K562 (cell line): ENCODE results near the gene SUPT20HL1. TPM values are rescaled to one million over a fixed set of nuclear protein-coding genes. Genes with fewer than 3 reads are reported as not detected.

Experiments
- ATAC-seq: fragments of 200-7000 bp; cut with Tn5 transposase; 3 replicates; pipeline ENCODE4 v1.9.1; 2020; ENCODE audit warnings: moderate library complexity
- BruUV-seq: library from RNA; stranded (reverse); fragments of 400-500 nt; replicated peaks from 2 replicates; lab custom pipeline; 2021; lab: Mats Ljungman, UMichigan
- CTCF ChIA-PET: fragments of 300-600 bp; formaldehyde crosslinking; extraction: SDS; loops from one replicate; lab custom pipeline; 2021; ENCODE audit warnings: low intra/inter-chr PET ratio; lab: Yijun Ruan, JAX
- POLR2A ChIA-PET: fragments of 300-600, 350-650 bp; sonication (Branson Sonifier 250); formaldehyde crosslinking; extraction: SDS; loops from one replicate; lab custom pipeline; 2021; ENCODE audit warnings: antibody characterized with exemption, inconsistent platforms; lab: Yijun Ruan, JAX
- DNase-seq, 4 experiments: peaks; one replicate each; pipeline versions ENCODE4 v3.0.0 to v3.0.0-alpha.2; 2011 to 2018; ENCODE audit warnings: low spot score in 3 of 4, mixed read lengths in 3 of 4; ENCODE audit errors: extremely low read depth in 1 of 4
- FAIRE-seq: peaks from 2 replicates; lab custom pipeline; 2011; peaks lifted over from hg19 to GRCh38; lab: Jason Lieb, UNC
- H2AFZ ChIP-seq: 2 replicates; pipeline ENCODE4 v1.6.0; 2011; ENCODE audit warnings: low read depth, low read length, control low read depth, inconsistent platforms
- H3K27ac ChIP-seq: fragments of 200-600 bp; 3 replicates; pipeline ENCODE4 v1.8.0; 2011; ENCODE audit warnings: low read depth, mild to moderate bottlenecking, control low read depth, inconsistent platforms, low read length, moderate library complexity, mixed read lengths; ENCODE audit errors: extremely low read depth
- H3K27me3 ChIP-seq, 2 experiments: fragments of 300-600 bp in 1 of 2; 2 replicates in 1 of 2; 3 replicates in 1 of 2; pipeline versions ENCODE4 v1.6.0 to v1.8.0; 2011; ENCODE audit warnings: inconsistent platforms in 2 of 2, low read length in 2 of 2, mild to moderate bottlenecking in 1 of 2, mixed read lengths in 1 of 2, moderate library complexity in 1 of 2; ENCODE audit not compliant: control insufficient read depth in 2 of 2, insufficient read depth in 2 of 2
- H3K36me3 ChIP-seq: fragments of 300-600 bp; 3 replicates; pipeline ENCODE4 v1.8.0; 2011; ENCODE audit warnings: mild to moderate bottlenecking, low read length, inconsistent platforms; ENCODE audit not compliant: control insufficient read depth, insufficient read depth
- H3K4me1 ChIP-seq, 2 experiments: fragments of 200-600 bp in 1 of 2; replicated peaks in 1 of 2; 2 replicates in 1 of 2; 3 replicates in 1 of 2; pipeline versions ENCODE4 v1.5.1 to v1.8.0; 2011; ENCODE audit warnings: inconsistent platforms in 2 of 2, low read length in 2 of 2, mild to moderate bottlenecking in 1 of 2, mixed read lengths in 1 of 2, moderate library complexity in 1 of 2; ENCODE audit not compliant: control insufficient read depth in 2 of 2, insufficient read depth in 2 of 2
- H3K4me2 ChIP-seq: 2 replicates; pipeline ENCODE4 v1.6.1; 2011; ENCODE audit warnings: low read length, control low read depth, inconsistent platforms, mixed read lengths; ENCODE audit not compliant: insufficient read depth
- H3K4me3 ChIP-seq: fragments of 200-600 bp; sonication (generic), shearing (Covaris generic); 2 replicates; pipeline ENCODE4 v1.5.1; 2016; ENCODE audit warnings: control low read depth, inconsistent platforms
- H3K79me2 ChIP-seq: fragments of 200-600 bp; 3 replicates; pipeline ENCODE4 v1.8.0; 2011; ENCODE audit warnings: low read length, inconsistent platforms; ENCODE audit not compliant: control insufficient read depth, insufficient read depth
- H3K9ac ChIP-seq, 2 experiments: 2 replicates each; pipeline versions ENCODE4 v1.6.0 to v1.6.1; 2011; ENCODE audit warnings: low read depth in 2 of 2, low read length in 2 of 2, control low read depth in 1 of 2, inconsistent platforms in 1 of 2, mild to moderate bottlenecking in 1 of 2, mixed read lengths in 1 of 2; ENCODE audit not compliant: insufficient read depth in 1 of 2
- H3K9me1 ChIP-seq: one replicate; pipeline ENCODE4 v1.6.0; 2011; ENCODE audit warnings: inconsistent platforms, mild to moderate bottlenecking, low read length, moderate library complexity; ENCODE audit not compliant: control insufficient read depth, insufficient read depth
- H3K9me3 ChIP-seq: replicated peaks from 2 replicates; pipeline ENCODE4 v1.5.1; 2011; ENCODE audit warnings: low read depth, low read length, inconsistent platforms; ENCODE audit not compliant: control insufficient read depth, insufficient read depth
- H4K20me1 ChIP-seq: replicated peaks from 2 replicates; pipeline ENCODE4 v1.6.1; 2011; ENCODE audit warnings: low read length, inconsistent platforms, mixed read lengths; ENCODE audit not compliant: control insufficient read depth, insufficient read depth
- L3MBTL2 ChIP-seq: fragments of 450-650 bp; IDR thresholded peaks from 2 replicates; pipeline ENCODE4 v1.6.1; 2016; ENCODE audit warnings: mild to moderate bottlenecking, moderate library complexity
- PTTG1 ChIP-seq: fragments of 450-650 bp; IDR thresholded peaks from 2 replicates; pipeline ENCODE4 v1.6.1; 2016; ENCODE audit warnings: low read depth, mild to moderate bottlenecking, missing genetic modification characterization, missing compliant biosample characterization
- SAFB ChIP-seq: fragments of 200-400 bp; formaldehyde crosslinking; IDR thresholded peaks from 2 replicates; pipeline ENCODE4 v1.6.1; 2017; ENCODE audit warnings: low read depth, low read length, borderline replicate concordance
- ZNF184 ChIP-seq: sonication (generic); formaldehyde crosslinking; IDR thresholded peaks from 2 replicates; pipeline ENCODE4 v1.5.0; 2020; ENCODE audit warnings: missing genetic modification reagents
- WGBS: fragments of 100-300 bp; shearing (Covaris generic); methylation state at CpG from one replicate; pipeline ENCODE4 v1.1.6; 2016; ENCODE audit warnings: low coverage, mixed read lengths; ENCODE audit not compliant: insufficient coverage; ENCODE audit errors: missing lambda C conversion rate; 5-methylcytosine and 5-hydroxymethylcytosine counted together
- in situ Hi-C: fragments of 300-500 bp; cut with MboI; formaldehyde crosslinking; loops from 4 replicates; pipeline ENCODE4 v1.15.0; 2018; ENCODE audit warnings: inconsistent platforms, mixed read lengths
- intact Hi-C: fragments of 100-400 bp; cut with micrococcal nuclease; formaldehyde crosslinking; loops from 2 replicates; pipeline ENCODE4 v1.14.2; 2022
- polyA plus RNA-seq, 8 experiments: library from polyadenylated mRNA; depleted of rRNA in 4 of 8; stranded (reverse) in 5 of 8; unstranded in 3 of 8; fragments of >200 nt; fragmentation: Nextera tagmentation in 2 of 8; fragmentation: Illumina TruSeq in 1 of 8; extraction: Ambion mirVana in 2 of 8; extraction: Trizol in 1 of 8; gene quantifications; 2 replicates each; pipeline versions ENCODE4 v1.2.1 to v1.2.3, GENCODE V29; 2011 to 2014; ENCODE audit warnings: inconsistent platforms in 1 of 8, missing spikeins in 1 of 8
- total RNA-seq, 7 experiments: library from RNA; depleted of rRNA in 6 of 7; stranded (reverse); fragments of >200 nt in 6 of 7; fragmentation: Illumina TruSeq in 2 of 7; extraction: Trizol in 2 of 7; gene quantifications; 2 replicates each; pipeline versions ENCODE4 v1.2.1 to v1.2.3, GENCODE V29; 2011 to 2021; ENCODE audit warnings: low replicate concordance in 1 of 7
- TF ChIP-seq, protein P1 (sequence below), 2 experiments: fragments of 450-650 bp; IDR thresholded peaks; 2 replicates each; pipeline ENCODE4 v1.6.1; 2016
- TF ChIP-seq, protein P2 (sequence below): fragments of 250-450 bp; sonication (Bioruptor Pico); IDR thresholded peaks from 2 replicates; pipeline ENCODE4 v1.4.0; 2020; ENCODE audit warnings: mild to moderate bottlenecking, moderate library complexity
- TF ChIP-seq, protein P3 (sequence below): sonication (generic); formaldehyde crosslinking; IDR thresholded peaks from 2 replicates; pipeline ENCODE4 v1.8.0; 2022; ENCODE audit warnings: missing genetic modification reagents, mild to moderate bottlenecking, moderate library complexity, borderline replicate concordance

The SUPT20HL1 gene
- total and polyA plus RNA-seq, 9 of the 15 experiments (the other 6 are each of a cell fraction or from before 2014, with no cell fraction given): not detected

DNA sequence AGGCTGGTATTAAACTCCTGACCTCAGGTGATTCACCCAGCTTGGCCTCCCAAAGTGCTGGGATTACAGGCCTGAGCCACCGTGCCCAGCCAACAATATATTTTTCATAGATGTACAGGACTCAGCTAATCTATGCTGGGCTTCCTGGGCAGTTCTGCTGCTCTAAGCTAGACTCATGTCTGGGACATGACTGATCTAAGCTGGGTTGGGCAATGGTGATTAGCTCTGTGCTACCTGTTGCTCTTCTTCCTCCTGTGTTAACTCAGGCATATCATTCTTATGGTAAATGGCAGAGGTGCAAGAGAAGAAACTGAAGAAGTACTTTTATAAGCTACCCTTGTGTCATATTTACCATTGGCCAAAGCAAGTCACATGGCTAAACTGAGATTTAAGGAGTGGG lies 35.2 kb upstream of the SUPT20HL1 start:
- no peak for FAIRE-seq
- intact Hi-C loops: no loop called here
- TF ChIP-seq L3MBTL2: no peak
- TF ChIP-seq, protein P1, sequence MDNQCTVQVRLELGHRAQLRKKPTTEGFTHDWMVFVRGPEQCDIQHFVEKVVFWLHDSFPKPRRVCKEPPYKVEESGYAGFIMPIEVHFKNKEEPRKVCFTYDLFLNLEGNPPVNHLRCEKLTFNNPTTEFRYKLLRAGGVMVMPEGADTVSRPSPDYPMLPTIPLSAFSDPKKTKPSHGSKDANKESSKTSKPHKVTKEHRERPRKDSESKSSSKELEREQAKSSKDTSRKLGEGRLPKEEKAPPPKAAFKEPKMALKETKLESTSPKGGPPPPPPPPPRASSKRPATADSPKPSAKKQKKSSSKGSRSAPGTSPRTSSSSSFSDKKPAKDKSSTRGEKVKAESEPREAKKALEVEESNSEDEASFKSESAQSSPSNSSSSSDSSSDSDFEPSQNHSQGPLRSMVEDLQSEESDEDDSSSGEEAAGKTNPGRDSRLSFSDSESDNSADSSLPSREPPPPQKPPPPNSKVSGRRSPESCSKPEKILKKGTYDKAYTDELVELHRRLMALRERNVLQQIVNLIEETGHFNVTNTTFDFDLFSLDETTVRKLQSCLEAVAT (IDR thresholded peaks at IDR 0.05): no peak
- TF ChIP-seq ZNF184 (CRISPR knock-in tag): no peak
- TF ChIP-seq SAFB: no peak
- TF ChIP-seq, protein P2, sequence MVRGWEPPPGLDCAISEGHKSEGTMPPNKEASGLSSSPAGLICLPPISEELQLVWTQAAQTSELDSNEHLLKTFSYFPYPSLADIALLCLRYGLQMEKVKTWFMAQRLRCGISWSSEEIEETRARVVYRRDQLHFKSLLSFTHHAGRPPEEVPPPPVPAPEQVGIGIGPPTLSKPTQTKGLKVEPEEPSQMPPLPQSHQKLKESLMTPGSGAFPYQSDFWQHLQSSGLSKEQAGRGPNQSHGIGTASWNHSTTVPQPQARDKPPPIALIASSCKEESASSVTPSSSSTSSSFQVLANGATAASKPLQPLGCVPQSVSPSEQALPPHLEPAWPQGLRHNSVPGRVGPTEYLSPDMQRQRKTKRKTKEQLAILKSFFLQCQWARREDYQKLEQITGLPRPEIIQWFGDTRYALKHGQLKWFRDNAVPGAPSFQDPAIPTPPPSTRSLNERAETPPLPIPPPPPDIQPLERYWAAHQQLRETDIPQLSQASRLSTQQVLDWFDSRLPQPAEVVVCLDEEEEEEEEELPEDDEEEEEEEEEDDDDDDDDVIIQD (CRISPR knock-in tag): no peak
- TF ChIP-seq, protein P3, sequence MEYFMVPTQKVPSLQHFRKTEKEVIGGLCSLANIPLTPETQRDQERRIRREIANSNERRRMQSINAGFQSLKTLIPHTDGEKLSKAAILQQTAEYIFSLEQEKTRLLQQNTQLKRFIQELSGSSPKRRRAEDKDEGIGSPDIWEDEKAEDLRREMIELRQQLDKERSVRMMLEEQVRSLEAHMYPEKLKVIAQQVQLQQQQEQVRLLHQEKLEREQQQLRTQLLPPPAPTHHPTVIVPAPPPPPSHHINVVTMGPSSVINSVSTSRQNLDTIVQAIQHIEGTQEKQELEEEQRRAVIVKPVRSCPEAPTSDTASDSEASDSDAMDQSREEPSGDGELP: no peak
- TF ChIP-seq PTTG1: no peak
- TF ChIP-seq, all 486 proteins: peak for 0
- ChIA-PET CTCF (no interaction called here), POLR2A (interaction anchor here (0.6 to 1.3 kb wide), 2 partner anchors 9 to 64 kb away, joined by 3 read pairs; no protein-coding TSS in a partner anchor)
- Histone ChIP-seq H3K79me2 (no peaks in the 10 kb centered on the region), H3K4me3 (no peak overlapping the region), H4K20me1 (no peaks in the 10 kb centered on the region), H3K4me1 (no peaks in the 10 kb centered on the region), H2AFZ (no peak overlapping the region), H3K27ac (no peak overlapping the region), H3K9me3 (no peaks in the 10 kb centered on the region), H3K27me3 (no peaks in the 10 kb centered on the region), H3K4me2 (no peak overlapping the region), H3K36me3 (no peaks in the 10 kb centered on the region), H3K9ac (no peak overlapping the region), H3K9me1 (no peaks in the 10 kb centered on the region)
- DNase-seq (no peak), ATAC-seq (no peak)
- no TSS peak for BruUV-seq
- in situ Hi-C loops: no loop called here
- 0% methylated on average over 1 of the region's 1 CpG for WGBS
